BJ (cell line): Measurements from ENCODE around the gene MYLK. TPM values are rescaled to one million over a fixed set of nuclear protein-coding genes. Genes with fewer than 3 reads are reported as not detected.

Source experiments
- CTCF ChIA-PET: fragments of 350-600 bp; formaldehyde crosslinking; extraction: SDS; loops from one replicate; lab custom pipeline; 2021; ENCODE audit warnings: antibody characterized with exemption, inconsistent platforms; lab: Yijun Ruan, JAX
- POLR2A ChIA-PET: fragments of 300-600 bp; sonication (Branson Sonifier 250); formaldehyde crosslinking; extraction: SDS; loops from one replicate; lab custom pipeline; 2021; ENCODE audit warnings: antibody characterized with exemption; lab: Charles Lee
- DNase-seq: peaks from one replicate; pipeline ENCODE4 v3.0.0-alpha.2; 2011; ENCODE audit warnings: low read depth
- H3K27me3 ChIP-seq: 2 replicates; pipeline ENCODE4 v1.6.0; 2011; ENCODE audit warnings: low read length; ENCODE audit not compliant: control insufficient read depth, insufficient read depth
- H3K36me3 ChIP-seq: 2 replicates; pipeline ENCODE4 v1.5.1; 2011; ENCODE audit warnings: low read length; ENCODE audit not compliant: control insufficient read depth, insufficient read depth
- H3K4me3 ChIP-seq: 2 replicates; pipeline ENCODE4 v1.5.1; 2011; ENCODE audit warnings: low read depth, mild to moderate bottlenecking, control low read depth, low read length
- CTCF ChIP-seq: IDR thresholded peaks from 2 replicates; pipeline ENCODE4 v1.5.1; 2011; ENCODE audit warnings: low read depth, mild to moderate bottlenecking, control low read depth, inconsistent platforms, low read length, moderate library complexity; ENCODE audit not compliant: insufficient read depth
- polyA plus RNA-seq: library from polyadenylated mRNA; depleted of rRNA; stranded (reverse); fragments of >200 nt; gene quantifications from 2 replicates; pipeline ENCODE4 v1.2.3, GENCODE V29; 2011

MYLK gene
- polyA plus RNA-seq, 1 experiment = 734 TPM

DNA sequence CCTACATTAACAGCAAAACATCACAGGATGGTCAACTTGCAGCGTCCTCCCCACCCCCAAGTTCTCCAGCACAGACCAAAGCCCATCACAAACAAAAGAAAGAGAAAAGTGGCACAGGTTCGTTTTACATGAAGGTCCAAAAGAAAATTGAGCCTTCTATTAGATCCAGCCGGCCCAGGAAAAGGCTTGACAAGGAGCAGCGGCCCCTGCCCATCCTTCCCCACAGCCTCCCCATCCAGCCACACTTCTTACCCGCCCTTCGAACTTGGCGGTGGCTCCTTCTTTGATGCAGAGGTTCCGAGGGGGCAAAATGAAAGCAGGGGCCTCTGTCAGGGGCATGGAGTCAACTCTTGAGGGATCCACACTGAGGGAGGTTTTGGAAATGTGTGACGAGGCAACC lies 90.7 kb downstream of the MYLK start:
- CTCF ChIA-PET = interaction anchor here (0.6 kb wide), 1 partner anchor 141 kb away, joined by 3 read pairs; no protein-coding TSS in a partner anchor
- POLR2A ChIA-PET = no interaction called here
- Histone ChIP-seq H3K27me3 (no peaks in the 10 kb centered on the region), H3K36me3 (peaks cover 41% of the 10 kb centered on the region), H3K4me3 (no peak overlapping the region)
- no peak for TF ChIP-seq CTCF
- no peak for DNase-seq

GRCh38 chr3:123792473-123793201 lies 91.5 kb downstream of the MYLK start:
- ChIA-PET POLR2A (no interaction called here), CTCF (no interaction called here)
- Histone ChIP-seq H3K36me3 (peaks cover 41% of the 10 kb centered on the region), H3K27me3 (no peaks in the 10 kb centered on the region), H3K4me3 (no peak overlapping the region)
- no peak for TF ChIP-seq CTCF
- DNase-seq = no peak

DNA sequence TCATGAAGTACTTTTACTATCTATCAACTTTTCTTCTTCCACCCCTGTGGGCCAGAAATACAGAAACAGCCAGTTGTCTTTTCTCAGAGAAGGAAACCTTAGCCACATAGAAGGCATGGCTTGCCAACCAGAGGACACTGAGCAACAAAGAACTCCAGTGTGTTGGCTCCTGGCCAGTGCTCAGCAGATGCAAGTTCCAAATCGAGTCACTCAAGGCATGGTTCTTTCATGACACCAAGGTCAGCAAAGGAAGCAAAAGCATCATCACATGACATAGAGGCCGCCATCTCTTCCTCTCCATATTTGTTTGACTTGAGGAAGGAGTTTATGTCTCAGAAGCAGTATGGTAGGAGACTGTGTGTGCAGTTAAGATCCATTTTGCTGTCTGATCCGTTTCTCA lies 92.2 kb downstream of the MYLK start:
- no peak overlapping the region for H3K4me3 ChIP-seq
- CTCF ChIA-PET = interaction anchor here (2.5 kb wide), 1 partner anchor 69 kb away, joined by 8 read pairs; no protein-coding TSS in a partner anchor
- TF ChIP-seq CTCF = no peak
- POLR2A ChIA-PET = no interaction called here
- no peaks in the 10 kb centered on the region for H3K27me3 ChIP-seq
- DNase-seq = no peak
- peaks cover 41% of the 10 kb centered on the region for H3K36me3 ChIP-seq

DNA sequence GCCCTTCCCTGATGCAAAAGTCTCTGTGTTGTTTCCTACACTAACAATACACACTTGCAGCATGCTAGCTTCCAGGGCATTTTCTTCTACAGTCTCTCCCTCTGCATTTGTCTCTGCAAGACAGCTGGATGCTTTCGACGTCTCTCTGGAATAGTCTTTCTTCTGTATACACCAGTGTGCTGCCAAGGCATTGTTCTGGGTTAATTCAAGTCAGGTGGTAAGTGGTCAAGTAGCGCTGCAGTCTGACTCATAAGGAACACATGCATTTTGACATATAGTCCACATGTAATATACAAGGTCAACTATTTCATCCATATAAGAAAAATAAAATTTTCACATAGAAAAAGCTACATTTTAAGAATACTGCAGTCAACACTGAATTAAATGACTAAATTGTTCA lies 92.7 kb downstream of the MYLK start:
- no peak for DNase-seq
- Histone ChIP-seq H3K27me3 (no peaks in the 10 kb centered on the region), H3K4me3 (no peak overlapping the region), H3K36me3 (peaks cover 41% of the 10 kb centered on the region)
- CTCF ChIA-PET = interaction anchor here (1.4 to 2.5 kb wide), 4 partner anchors 8 to 88 kb away, joined by 3 to 8 read pairs (median 6); no protein-coding TSS in a partner anchor
- TF ChIP-seq CTCF = no peak
- POLR2A ChIA-PET = interaction anchor here (2.0 kb wide), 1 partner anchor 18 kb away, joined by 6 read pairs; no protein-coding TSS in a partner anchor

- Histone ChIP-seq H3K27me3 (no peaks in the 10 kb centered on the region), H3K4me3 (no peak overlapping the region), H3K36me3 (peaks cover 41% of the 10 kb centered on the region)
- ChIA-PET POLR2A (interaction anchor here (0.8 to 2.0 kb wide), 2 partner anchors 17 to 24 kb away, joined by 3 to 6 read pairs; no protein-coding TSS in a partner anchor), CTCF (interaction anchor here (1.0 to 2.5 kb wide), 7 partner anchors 9 to 89 kb away, joined by 3 to 8 read pairs (median 5); no protein-coding TSS in a partner anchor)
- no peak for TF ChIP-seq CTCF
- DNase-seq = no peak
These were observed 93.1 kb downstream of the MYLK start for GRCh38 chr3:123791073-123791370.
